H9 (cell line): Measurements from ENCODE around the gene KIF27. TPM values are rescaled to one million over a fixed set of nuclear protein-coding genes. Genes with fewer than 3 reads are reported as not detected.
"Not testable (repeated sequence)": the region's sequence is repeated elsewhere in the genome, so short reads cannot be mapped to it uniquely, and the experiment has no call there.

ENCODE experiments used
- DNase-seq: peaks from one replicate; pipeline ENCODE4 v3.0.0-alpha.2; 2017
- H2AFZ ChIP-seq: one replicate; pipeline ENCODE4 v1.6.1; 2013; ENCODE audit warnings: mild to moderate bottlenecking, low read length, control low read depth, moderate library complexity
- H2AK5ac ChIP-seq: 2 replicates; pipeline ENCODE4 v1.6.1; 2013; ENCODE audit warnings: low read length, control low read depth, mixed read lengths; ENCODE audit not compliant: insufficient read length
- H2BK120ac ChIP-seq: one replicate; pipeline ENCODE4 v1.6.1; 2013; ENCODE audit warnings: low read depth, mild to moderate bottlenecking, low read length, control low read depth, inconsistent platforms; ENCODE audit not compliant: poor library complexity, severe bottlenecking
- H2BK12ac ChIP-seq: 2 replicates; pipeline ENCODE4 v1.6.1; 2013; ENCODE audit warnings: low read length, control low read depth, mixed read lengths, low read depth; ENCODE audit not compliant: insufficient read length
- H2BK15ac ChIP-seq: 2 replicates; pipeline ENCODE4 v1.6.1; 2013; ENCODE audit warnings: low read depth, low read length, control low read depth
- H2BK20ac ChIP-seq: one replicate; pipeline ENCODE4 v1.6.1; 2013; ENCODE audit warnings: low read depth, mild to moderate bottlenecking, low read length, control low read depth, inconsistent platforms; ENCODE audit not compliant: poor library complexity, severe bottlenecking
- H2BK5ac ChIP-seq: 2 replicates; pipeline ENCODE4 v1.6.1; 2013; ENCODE audit warnings: low read length, control low read depth, mixed read lengths; ENCODE audit not compliant: insufficient read length
- H3K14ac ChIP-seq: 2 replicates; pipeline ENCODE4 v1.6.1; 2013; ENCODE audit warnings: low read length, control low read depth; ENCODE audit not compliant: insufficient read depth
- H3K18ac ChIP-seq: 2 replicates; pipeline ENCODE4 v1.6.1; 2013; ENCODE audit warnings: low read depth, mild to moderate bottlenecking, mixed read lengths, low read length, control low read depth; ENCODE audit not compliant: insufficient read length
- H3K23ac ChIP-seq: 2 replicates; pipeline ENCODE4 v1.6.1; 2013; ENCODE audit warnings: low read length, control low read depth, mixed read lengths, low read depth; ENCODE audit not compliant: insufficient read length
- H3K23me2 ChIP-seq: 2 replicates; pipeline ENCODE4 v1.6.1; 2013; ENCODE audit warnings: low read depth, mild to moderate bottlenecking, mixed read lengths, low read length, control low read depth; ENCODE audit not compliant: insufficient read length, poor library complexity, severe bottlenecking
- H3K27ac ChIP-seq: 2 replicates; pipeline ENCODE4 v1.5.1; 2013; ENCODE audit warnings: low read length, control low read depth, mixed read lengths, low read depth; ENCODE audit not compliant: insufficient read length
- H3K27me3 ChIP-seq: 2 replicates; pipeline ENCODE4 v1.6.1; 2013; ENCODE audit warnings: low read length, control low read depth, inconsistent platforms; ENCODE audit not compliant: insufficient read depth
- H3K4ac ChIP-seq: 2 replicates; pipeline ENCODE4 v1.6.1; 2013; ENCODE audit warnings: low read depth, mild to moderate bottlenecking, control low read depth, inconsistent platforms, low read length, moderate library complexity
- H3K4me1 ChIP-seq: 2 replicates; pipeline ENCODE4 v1.6.1; 2013; ENCODE audit warnings: low read length, control low read depth, inconsistent platforms; ENCODE audit not compliant: insufficient read depth
- H3K4me2 ChIP-seq: 2 replicates; pipeline ENCODE4 v1.6.1; 2013; ENCODE audit warnings: low read length, control low read depth, mixed read lengths; ENCODE audit not compliant: insufficient read length, insufficient read depth
- H3K56ac ChIP-seq: 2 replicates; pipeline ENCODE4 v1.6.1; 2013; ENCODE audit warnings: low read depth, mild to moderate bottlenecking, mixed read lengths, low read length, control low read depth; ENCODE audit not compliant: insufficient read length
- H3K79me1 ChIP-seq: 2 replicates; pipeline ENCODE4 v1.6.1; 2013; ENCODE audit warnings: low read depth, mild to moderate bottlenecking, moderate library complexity, low read length, control low read depth, inconsistent platforms; ENCODE audit not compliant: insufficient read depth, poor library complexity, severe bottlenecking
- H3K79me2 ChIP-seq: 2 replicates; pipeline ENCODE4 v1.6.1; 2013; ENCODE audit warnings: low read length, control low read depth, inconsistent platforms; ENCODE audit not compliant: insufficient read depth
- H3K9ac ChIP-seq: 2 replicates; pipeline ENCODE4 v1.6.1; 2013; ENCODE audit warnings: low read length, control low read depth, mixed read lengths; ENCODE audit not compliant: insufficient read length; ENCODE audit errors: extremely low read depth
- H3K9me3 ChIP-seq: one replicate; pipeline ENCODE4 v1.6.1; 2013; ENCODE audit warnings: low read depth, low read length, inconsistent platforms; ENCODE audit not compliant: control insufficient read depth
- H3T11ph ChIP-seq: one replicate; pipeline ENCODE4 v1.6.1; 2013; ENCODE audit warnings: mild to moderate bottlenecking, low read length, control low read depth, inconsistent platforms
- H4K20me1 ChIP-seq: one replicate; pipeline ENCODE4 v1.6.1; 2013; ENCODE audit not compliant: control insufficient read depth, insufficient read length, insufficient read depth
- H4K5ac ChIP-seq: 2 replicates; pipeline ENCODE4 v1.6.1; 2013; ENCODE audit warnings: low read depth, mild to moderate bottlenecking, mixed read lengths, low read length, control low read depth; ENCODE audit not compliant: insufficient read length
- H4K8ac ChIP-seq: replicated peaks from 2 replicates; pipeline ENCODE4 v1.6.1; 2013; ENCODE audit warnings: low read length, control low read depth, mixed read lengths, low read depth; ENCODE audit not compliant: insufficient read length
- H4K91ac ChIP-seq: 2 replicates; pipeline ENCODE4 v1.6.1; 2013; ENCODE audit warnings: low read depth, mild to moderate bottlenecking, moderate library complexity, mixed read lengths, low read length, control low read depth; ENCODE audit not compliant: insufficient read length
- H3K27ac Mint-ChIP-seq, 3 experiments: 2 replicates in 2 of 3; 3 replicates in 1 of 3; pipeline ENCODE4 v1.8.0; 2020 to 2021; ENCODE audit warnings: mixed read lengths in 3 of 3, mild to moderate bottlenecking in 1 of 3, moderate library complexity in 1 of 3
- H3K27me3 Mint-ChIP-seq: 2 replicates; pipeline ENCODE4 v1.8.0; 2021; ENCODE audit warnings: low read depth, mild to moderate bottlenecking, moderate library complexity, mixed read lengths
- H3K36me3 Mint-ChIP-seq, 3 experiments: 2 replicates in 2 of 3; 3 replicates in 1 of 3; pipeline ENCODE4 v1.8.0; 2020 to 2021; ENCODE audit warnings: low read depth in 3 of 3, mixed read lengths in 3 of 3; ENCODE audit not compliant: insufficient read depth in 1 of 3
- H3K4me1 Mint-ChIP-seq, 2 experiments: 2 replicates each; pipeline ENCODE4 v1.8.0; 2020; ENCODE audit warnings: mixed read lengths in 2 of 2
- H3K4me3 Mint-ChIP-seq, 2 experiments: 2 replicates in 1 of 2; 3 replicates in 1 of 2; pipeline ENCODE4 v1.8.0; 2020 to 2021; ENCODE audit warnings: mild to moderate bottlenecking in 2 of 2, mixed read lengths in 2 of 2, moderate library complexity in 1 of 2
- H3K9me3 Mint-ChIP-seq, 2 experiments: 2 replicates in 1 of 2; 3 replicates in 1 of 2; pipeline ENCODE4 v1.8.0; 2020; ENCODE audit warnings: mild to moderate bottlenecking in 2 of 2, mixed read lengths in 2 of 2, moderate library complexity in 1 of 2
- CTCF ChIP-seq: fragments of 200-600 bp; sonication (generic); conservative IDR thresholded peaks from 3 replicates; pipeline ENCODE4 v1.8.0; 2021; ENCODE audit warnings: antibody characterized with exemption, mild to moderate bottlenecking
- WGBS: extraction: QIAGEN DNeasy Blood & Tissue Kit; methylation state at CpG from one replicate; pipeline ENCODE4 v1.1.7; 2013; ENCODE audit warnings: missing lambda C conversion rate, low lambda C conversion rate, mixed read lengths; ENCODE audit not compliant: insufficient read length; ENCODE audit errors: extremely low coverage; 5-methylcytosine and 5-hydroxymethylcytosine counted together
- total RNA-seq: library from RNA; stranded (reverse); gene quantifications from 2 replicates; pipeline ENCODE4 v1.2.1, GENCODE V29; 2021

KIF27 gene
- total RNA-seq, 1 experiment from 2014 or later = 2.9 TPM

GRCh38 chr9:83830426-83831071, 90.7 kb downstream of the KIF27 start:
- not testable (repeated sequence) for H3K27me3 Mint-ChIP-seq

GRCh38 chr9:83824986-83825623, 96.1 kb downstream of the KIF27 start:
- not testable (repeated sequence) for H4K91ac ChIP-seq

More at GRCh38 chr9:83830426-83831071, 90.7 kb downstream of the KIF27 start:
- H2BK20ac ChIP-seq, H3K4me1 Mint-ChIP-seq, H4K5ac ChIP-seq, H3K56ac ChIP-seq, H3K14ac ChIP-seq, H2BK5ac ChIP-seq, H3K4me1 ChIP-seq, H3T11ph ChIP-seq, H4K8ac ChIP-seq, H3K4me3 Mint-ChIP-seq, H2AK5ac ChIP-seq, H4K20me1 ChIP-seq, H2BK15ac ChIP-seq, H2BK120ac ChIP-seq, H2AFZ ChIP-seq, H3K27me3 ChIP-seq, H3K23ac ChIP-seq, H3K9me3 Mint-ChIP-seq, H3K27ac ChIP-seq, H2BK12ac ChIP-seq, H3K9me3 ChIP-seq, H3K9ac ChIP-seq, H3K79me1 ChIP-seq, H3K27ac Mint-ChIP-seq, H3K36me3 Mint-ChIP-seq, H3K4me2 ChIP-seq, H4K91ac ChIP-seq, DNase-seq, H3K4ac ChIP-seq, H3K23me2 ChIP-seq, H3K79me2 ChIP-seq, H3K18ac ChIP-seq: not testable (repeated sequence)
- peak; percentile 14; the same call in 1 of the 3 replicates for TF ChIP-seq CTCF
- WGBS = no CpG with 5 or more reads among the region's 5 CpGs

More at GRCh38 chr9:83824986-83825623, 96.1 kb downstream of the KIF27 start:
- not testable (repeated sequence) for H2BK12ac ChIP-seq, H3K4ac ChIP-seq, H2BK15ac ChIP-seq, H4K5ac ChIP-seq, H3K9ac ChIP-seq, H4K8ac ChIP-seq, H3T11ph ChIP-seq, H2BK120ac ChIP-seq, H3K23ac ChIP-seq, H3K36me3 Mint-ChIP-seq, H2AFZ ChIP-seq, H2BK20ac ChIP-seq, H3K27me3 Mint-ChIP-seq, H3K27me3 ChIP-seq, H3K79me2 ChIP-seq, H3K4me1 ChIP-seq, H3K9me3 Mint-ChIP-seq, H3K18ac ChIP-seq, H3K79me1 ChIP-seq, H3K27ac ChIP-seq, H3K4me1 Mint-ChIP-seq, H3K4me2 ChIP-seq, H3K14ac ChIP-seq, DNase-seq, H3K9me3 ChIP-seq, H4K20me1 ChIP-seq, H3K23me2 ChIP-seq, H2AK5ac ChIP-seq, H3K4me3 Mint-ChIP-seq, H3K56ac ChIP-seq, H3K27ac Mint-ChIP-seq, H2BK5ac ChIP-seq
- WGBS = no CpG with 5 or more reads among the region's 3 CpGs
